CD14-positive monocyte (primary cell): ENCODE data around the gene LETMD1. TPM values are rescaled to one million over a fixed set of nuclear protein-coding genes. Genes with fewer than 3 reads are reported as not detected.

Experiments
- DNase-seq, 3 donors: peaks; one replicate each; pipeline ENCODE4 v3.0.0-alpha.2; 2011 to 2022
- H2AFZ ChIP-seq: 2 replicates; pipeline ENCODE4 v1.6.0; 2012; ENCODE audit warnings: mild to moderate bottlenecking, low read depth, low read length, inconsistent platforms; ENCODE audit not compliant: insufficient read depth, poor library complexity, severe bottlenecking
- H3K27ac ChIP-seq, 2 donors: 1 replicate in 1 of 2; 2 replicates in 1 of 2; pipeline ENCODE4 v1.5.1; 2012 to 2013; ENCODE audit warnings: low read length in 2 of 2, control low read depth in 1 of 2, inconsistent platforms in 1 of 2, low read depth in 1 of 2, mild to moderate bottlenecking in 1 of 2
- H3K27me3 ChIP-seq, 2 donors: one replicate each; pipeline versions ENCODE4 v1.6.0 to v1.6.1; 2011 to 2013; ENCODE audit warnings: low read length in 2 of 2; ENCODE audit not compliant: control insufficient read depth in 2 of 2, insufficient read depth in 2 of 2
- H3K36me3 ChIP-seq, 2 donors: replicated peaks in 1 of 2; 1 replicate in 1 of 2; 2 replicates in 1 of 2; pipeline versions ENCODE4 v1.5.1 to v1.6.1; 2012 to 2013; ENCODE audit warnings: low read length in 2 of 2, control low read depth in 1 of 2, inconsistent platforms in 1 of 2, mild to moderate bottlenecking in 1 of 2; ENCODE audit not compliant: insufficient read depth in 2 of 2, control insufficient read depth in 1 of 2
- H3K4me1 ChIP-seq, 2 donors: 1 replicate in 1 of 2; 2 replicates in 1 of 2; pipeline versions ENCODE4 v1.5.1 to v1.6.1; 2012 to 2013; ENCODE audit warnings: low read length in 2 of 2, control low read depth in 1 of 2, inconsistent platforms in 1 of 2, mild to moderate bottlenecking in 1 of 2, moderate library complexity in 1 of 2; ENCODE audit not compliant: insufficient read depth in 2 of 2, control insufficient read depth in 1 of 2
- H3K4me2 ChIP-seq: replicated peaks from 2 replicates; pipeline ENCODE3; 2012; ENCODE audit warnings: low read length, moderate library complexity, mild to moderate bottlenecking; ENCODE audit not compliant: poor library complexity, severe bottlenecking; ENCODE audit errors: extremely low read depth
- H3K4me3 ChIP-seq, 3 experiments: fragments of 200-600 bp in 1 of 3; sonication (generic) in 1 of 3; replicated peaks in 1 of 3; 1 replicate in 2 of 3; 2 replicates in 1 of 3; pipeline ENCODE4 v1.5.1; 2011 to 2013; ENCODE audit warnings: low read length in 3 of 3, mild to moderate bottlenecking in 3 of 3, control low read depth in 2 of 3, low read depth in 2 of 3, inconsistent platforms in 1 of 3, moderate library complexity in 1 of 3
- H3K79me2 ChIP-seq: 2 replicates; pipeline ENCODE4 v1.6.0; 2012; ENCODE audit warnings: mild to moderate bottlenecking, control low read depth, inconsistent platforms, low read length, moderate library complexity; ENCODE audit not compliant: insufficient read depth
- H3K9ac ChIP-seq: 2 replicates; pipeline ENCODE4 v1.6.0; 2017; ENCODE audit warnings: low read length, mild to moderate bottlenecking; ENCODE audit not compliant: insufficient read depth, poor library complexity, severe bottlenecking
- H3K9me3 ChIP-seq, 2 donors: replicated peaks in 1 of 2; 1 replicate in 1 of 2; 2 replicates in 1 of 2; pipeline versions ENCODE4 v1.5.1 to v1.6.1; 2012 to 2013; ENCODE audit warnings: low read length in 2 of 2, control low read depth in 1 of 2; ENCODE audit not compliant: control insufficient read depth in 1 of 2, insufficient read depth in 1 of 2
- H4K20me1 ChIP-seq: 2 replicates; pipeline ENCODE4 v1.6.0; 2012; ENCODE audit warnings: mild to moderate bottlenecking, low read length, control low read depth, moderate library complexity; ENCODE audit not compliant: insufficient read depth
- H3K27ac Mint-ChIP-seq, 7 donors: one replicate each; pipeline ENCODE4 v1.8.0; 2020; ENCODE audit warnings: mild to moderate bottlenecking in 7 of 7, mixed read lengths in 7 of 7, moderate library complexity in 6 of 7, inconsistent platforms in 2 of 7
- H3K27me3 Mint-ChIP-seq, 3 donors: one replicate each; pipeline ENCODE4 v1.8.0; 2021 to 2022; ENCODE audit warnings: low read depth in 3 of 3, mild to moderate bottlenecking in 3 of 3, mixed read lengths in 3 of 3, moderate library complexity in 3 of 3, inconsistent platforms in 1 of 3
- H3K36me3 Mint-ChIP-seq, 2 donors: one replicate each; pipeline ENCODE4 v1.8.0; 2020; ENCODE audit warnings: mixed read lengths in 2 of 2, inconsistent platforms in 1 of 2, mild to moderate bottlenecking in 1 of 2
- H3K4me1 Mint-ChIP-seq: one replicate; pipeline ENCODE4 v1.8.0; 2020; ENCODE audit warnings: mild to moderate bottlenecking, mixed read lengths
- H3K4me3 Mint-ChIP-seq, 2 donors: one replicate each; pipeline ENCODE4 v1.8.0; 2020; ENCODE audit warnings: mild to moderate bottlenecking in 2 of 2, mixed read lengths in 2 of 2, moderate library complexity in 1 of 2
- H3K9me3 Mint-ChIP-seq, 7 donors: one replicate each; pipeline ENCODE4 v1.8.0; 2020 to 2022; ENCODE audit warnings: mixed read lengths in 7 of 7, mild to moderate bottlenecking in 6 of 7, moderate library complexity in 6 of 7, inconsistent platforms in 2 of 7
- CTCF ChIP-seq: fragments of 200-600 bp; IDR thresholded peaks from one replicate; pipeline ENCODE4 v1.8.0; 2022; ENCODE audit warnings: antibody characterized with exemption, mild to moderate bottlenecking
- WGBS: methylation state at CpG from one replicate; pipeline ENCODE4 v1.1.5; 2013; ENCODE audit warnings: missing lambda C conversion rate; ENCODE audit not compliant: insufficient coverage; 5-methylcytosine and 5-hydroxymethylcytosine counted together
- intact Hi-C, 2 donors: fragments of 100-400 bp; cut with micrococcal nuclease; formaldehyde crosslinking; loops; one replicate each; pipeline versions ENCODE4 v1.15.0 to v1.15.1; 2023
- polyA plus RNA-seq, 3 donors: library from polyadenylated mRNA; depleted of rRNA in 1 of 3; unstranded in 2 of 3; stranded (reverse) in 1 of 3; fragments of 300-500 nt in 2 of 3; fragments of >200 nt in 1 of 3; fragmentation: Illumina TruSeq in 2 of 3; gene quantifications; 1 replicate in 2 of 3; 2 replicates in 1 of 3; pipeline ENCODE4 v1.2.3, GENCODE V29; 2012 to 2021

LETMD1 gene
- polyA plus RNA-seq, 3 donors = 13.2 to 95.6 (median 16.8) TPM

DNA sequence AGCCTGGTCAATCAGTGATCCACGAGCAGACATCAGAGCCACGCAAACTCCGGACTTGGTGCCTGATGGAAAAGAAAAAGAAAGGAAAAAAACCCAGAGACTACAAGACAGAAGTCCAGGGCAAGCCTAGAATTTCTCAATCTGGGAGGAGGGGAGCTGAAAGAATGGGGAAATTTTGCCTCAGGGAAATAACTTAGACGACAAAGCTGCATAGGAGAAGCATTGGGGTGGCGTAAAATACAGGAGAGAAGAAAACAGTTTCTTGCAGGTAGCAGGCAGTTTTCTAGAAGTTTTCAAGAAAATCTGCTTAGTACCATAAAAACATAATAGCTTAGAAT, 19.3 kb upstream of the LETMD1 start:
- intact Hi-C loops = loop anchor here (5.0 kb wide), 1 partner anchor 201 kb away; no protein-coding TSS in a partner anchor
- Histone ChIP-seq H3K36me3 (no peaks in the 10 kb centered on the region), H3K4me2 (no peak overlapping the region), H3K9ac (no peak overlapping the region), H3K4me3 (no peak overlapping the region), H3K27ac (no peak overlapping the region), H3K79me2 (peaks cover 18% of the 10 kb centered on the region), H3K9me3 (no peaks in the 10 kb centered on the region), H3K4me1 (peaks cover 24 to 40% of the 10 kb centered on the region in 2 donors), H2AFZ (no peak overlapping the region), H3K27me3 (no peaks in the 10 kb centered on the region), H4K20me1 (peaks cover 3% of the 10 kb centered on the region)
- no peak overlapping the region for H3K27ac Mint-ChIP-seq
- no peak for DNase-seq
- peaks cover 0 to 7% (median 3%) of the 10 kb centered on the region in 7 donors for H3K9me3 Mint-ChIP-seq
- 92% methylated on average over 2 of the region's 5 CpGs for WGBS
- peaks cover 1 to 3% (median 3%) of the 10 kb centered on the region in 3 donors for H3K27me3 Mint-ChIP-seq
- H3K4me3 Mint-ChIP-seq = no peak overlapping the region
- H3K36me3 Mint-ChIP-seq = no peaks in the 10 kb centered on the region
- H3K4me1 Mint-ChIP-seq = peaks cover 41% of the 10 kb centered on the region
- no peak for TF ChIP-seq CTCF

- no peaks in the 10 kb centered on the region for H3K36me3 Mint-ChIP-seq
These were observed 15.1 kb upstream of the LETMD1 start for GRCh38 chr12:51033048-51033447.

More at GRCh38 chr12:51033048-51033447, 15.1 kb upstream of the LETMD1 start:
- Mint-ChIP-seq H3K9me3 (peaks cover 0 to under 1% (median 0%) of the 10 kb centered on the region in 7 donors), H3K27me3 (peaks cover 0 to 3% (median 2%) of the 10 kb centered on the region in 3 donors), H3K4me1 (peaks cover 9% of the 10 kb centered on the region), H3K27ac (no peak overlapping the region), H3K4me3 (no peak overlapping the region)
- no peaks in the 10 kb centered on the region for H3K27me3 ChIP-seq
- no peaks in the 10 kb centered on the region for H3K79me2 ChIP-seq
- no peaks in the 10 kb centered on the region for H3K9me3 ChIP-seq
- H3K27ac ChIP-seq = no peak overlapping the region
- H3K4me3 ChIP-seq = no peak overlapping the region
- H3K4me2 ChIP-seq = no peak overlapping the region
- peaks cover 0 to 8% of the 10 kb centered on the region in 2 donors for H3K4me1 ChIP-seq
- TF ChIP-seq CTCF = no peak
- H3K36me3 ChIP-seq = no peaks in the 10 kb centered on the region
- H2AFZ ChIP-seq = no peak overlapping the region
- no peak for DNase-seq
- intact Hi-C loops = no loop called here
- H3K9ac ChIP-seq = no peak overlapping the region
- H4K20me1 ChIP-seq = no peaks in the 10 kb centered on the region
- WGBS = no CpG with 5 or more reads among the region's 2 CpGs
